Stimulated activated CD4-positive, alpha-beta T cell treated with anti-CD3 and anti-CD28 coated beads, Interleukin-4, amount 100 ng/mL, for 24 hours (primary cell): ENCODE measurements around the gene ITGB4.

ENCODE experiments used
- DNase-seq: peaks from one replicate; pipeline ENCODE4 v3.0.0-alpha.2; 2020

Gene ITGB4

DNA sequence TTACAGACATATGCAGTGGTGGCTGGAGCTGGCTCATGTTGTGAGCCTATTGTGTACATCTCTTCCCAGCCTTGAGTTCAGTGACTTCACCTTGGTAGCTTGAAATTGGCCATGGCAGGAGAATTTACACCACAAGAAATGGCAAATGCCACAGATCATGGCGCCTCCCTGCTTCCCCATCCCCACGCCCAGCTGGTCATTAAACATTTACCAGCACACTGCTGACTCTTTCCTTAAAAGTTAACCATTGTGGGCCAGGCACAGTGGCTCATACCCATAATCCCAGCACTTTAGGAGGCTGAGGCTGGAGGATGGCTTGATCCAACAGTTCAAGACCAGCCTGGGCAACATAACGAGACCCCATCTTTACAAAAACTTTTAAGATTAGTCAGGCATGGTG is 22.6 kb upstream of the ITGB4 start:
- DNase-seq: no peak

DNA sequence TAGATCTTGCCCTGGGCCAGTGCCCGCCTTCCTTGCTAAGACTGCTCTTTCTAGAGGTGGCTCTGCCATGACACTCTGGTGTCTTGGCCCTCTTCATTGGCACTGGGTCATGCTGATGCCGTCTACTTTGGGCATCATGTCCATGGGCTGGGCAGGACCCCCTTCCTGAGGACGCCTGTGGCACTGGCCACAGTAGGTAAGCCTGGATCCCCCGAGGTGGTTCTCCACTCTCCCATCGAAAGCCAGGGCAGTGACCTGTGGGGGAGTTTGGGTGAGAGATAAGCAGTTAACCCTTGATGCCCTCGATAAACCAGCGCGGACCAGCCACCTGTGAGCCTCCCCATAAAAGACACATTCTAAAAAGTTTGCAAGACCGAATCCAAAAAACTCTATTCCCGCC is 20.0 kb upstream of the ITGB4 start:
- no peak for DNase-seq

DNA sequence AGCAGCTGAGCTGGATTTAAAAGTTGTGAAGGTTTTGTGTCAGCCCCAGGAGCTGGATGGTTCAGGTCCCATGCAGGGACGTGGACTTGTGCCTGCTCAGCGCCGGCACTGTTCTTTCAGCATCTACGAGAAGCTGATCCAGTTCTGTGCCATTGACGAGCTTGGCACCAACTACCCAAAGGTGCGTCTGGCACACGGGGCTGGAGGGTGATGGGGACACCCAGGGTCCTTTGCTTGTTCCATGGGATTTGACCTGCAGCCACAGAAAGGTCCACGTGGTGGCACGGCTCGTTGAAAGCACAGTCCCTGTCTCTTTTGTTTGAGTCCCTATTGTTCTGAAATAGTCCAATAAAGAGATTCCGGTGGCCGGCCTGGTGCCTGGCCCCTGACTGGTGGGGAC is 18.1 kb upstream of the ITGB4 start:
- DNase-seq: no peak

DNA sequence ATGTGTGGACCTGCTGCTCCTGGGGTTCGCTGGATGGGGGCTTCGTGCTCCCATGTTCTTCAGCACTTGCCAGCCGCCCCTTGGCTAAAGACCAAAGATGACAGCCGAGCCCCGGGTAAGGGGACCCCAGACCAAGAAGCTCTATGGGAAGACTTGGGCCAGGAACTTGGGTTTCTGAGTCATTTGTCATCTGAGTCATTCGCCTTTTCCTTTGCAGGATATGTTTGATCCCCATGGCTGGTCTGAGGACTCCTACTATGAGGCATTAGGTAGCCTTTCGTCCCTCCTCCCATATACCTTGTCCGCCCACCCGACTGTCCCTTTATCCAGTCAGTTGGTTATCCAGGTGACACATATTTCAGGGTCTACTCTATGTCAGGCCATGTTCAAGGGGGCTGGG is 17.7 kb upstream of the ITGB4 start:
- DNase-seq: no peak

DNA sequence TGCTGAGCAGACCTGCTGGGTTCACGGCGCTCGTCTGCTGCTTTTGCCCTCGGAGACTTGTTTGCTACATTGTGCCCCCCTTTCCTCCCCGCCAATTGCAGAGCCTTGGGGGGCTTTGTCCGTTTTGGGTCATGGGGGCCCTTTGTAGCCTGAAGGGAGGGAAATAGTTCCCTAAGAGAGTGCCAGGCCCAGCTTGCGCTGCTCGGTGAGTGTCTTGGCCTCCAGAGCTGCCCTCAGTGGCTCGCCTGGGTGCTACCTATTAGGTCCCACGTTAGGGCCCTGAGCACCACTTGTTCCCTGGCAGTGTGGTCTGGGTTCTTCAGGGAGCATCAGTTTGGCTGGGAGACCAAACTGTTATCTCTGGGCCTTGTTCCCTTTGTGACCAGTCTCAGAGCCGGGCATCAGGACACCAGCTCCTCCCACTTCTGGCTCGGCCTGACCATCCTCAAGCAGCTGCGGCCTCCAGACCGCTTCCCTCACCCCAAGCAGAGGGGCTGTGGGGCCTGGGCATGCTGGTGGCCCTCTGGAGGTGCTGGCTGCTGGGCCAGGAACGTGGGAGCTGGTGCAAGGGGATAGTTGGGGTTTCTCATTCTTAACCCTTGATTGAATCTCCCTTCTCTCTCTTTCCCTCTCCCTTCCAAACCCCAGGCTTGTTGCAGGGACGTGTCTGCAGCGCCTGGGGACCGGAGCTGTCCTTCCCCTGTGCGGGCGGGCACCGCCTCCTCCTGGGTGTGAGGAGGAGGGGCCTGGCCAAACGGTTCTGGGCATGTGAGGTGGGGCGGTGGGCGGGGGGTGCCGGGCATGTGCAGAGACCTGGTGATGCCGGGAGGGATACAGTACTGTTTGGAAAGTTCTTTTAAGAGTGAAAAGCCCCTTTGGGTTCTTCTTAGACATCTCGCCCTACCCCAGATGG is 16.0 kb upstream of the ITGB4 start:
- no peak for DNase-seq

DNA sequence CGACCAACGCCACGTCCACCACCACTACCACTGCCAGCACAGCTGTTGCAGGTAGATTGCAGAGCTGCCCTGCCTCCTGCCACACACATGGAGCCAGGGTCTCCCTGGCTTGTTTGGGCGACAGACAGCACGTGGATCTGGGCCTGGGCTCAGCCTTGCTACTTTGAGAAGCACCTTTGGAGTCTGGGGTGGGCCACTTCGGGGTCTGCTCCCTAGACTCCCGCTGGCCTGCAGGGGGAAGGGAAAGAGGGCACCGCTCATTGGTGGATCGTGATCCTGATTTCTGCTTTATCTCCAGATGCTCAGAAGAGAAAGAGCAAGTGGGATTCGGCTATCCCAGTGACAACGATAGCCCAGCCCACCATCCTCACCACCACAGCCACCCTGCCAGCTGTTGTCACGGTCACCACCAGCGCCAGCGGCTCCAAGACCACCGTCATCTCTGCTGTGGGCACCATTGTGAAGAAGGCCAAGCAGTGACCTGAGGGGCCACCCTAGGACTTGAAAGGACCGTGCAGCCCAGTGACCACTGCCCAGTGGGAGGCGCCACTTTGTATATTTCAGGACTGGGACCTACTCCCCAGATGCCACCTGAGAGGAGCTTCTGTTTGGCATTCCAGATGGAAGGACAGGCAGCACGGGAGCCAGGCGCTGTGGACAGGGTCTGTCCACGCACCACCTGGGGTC is 15.1 kb upstream of the ITGB4 start:
- DNase-seq: no peak

DNA sequence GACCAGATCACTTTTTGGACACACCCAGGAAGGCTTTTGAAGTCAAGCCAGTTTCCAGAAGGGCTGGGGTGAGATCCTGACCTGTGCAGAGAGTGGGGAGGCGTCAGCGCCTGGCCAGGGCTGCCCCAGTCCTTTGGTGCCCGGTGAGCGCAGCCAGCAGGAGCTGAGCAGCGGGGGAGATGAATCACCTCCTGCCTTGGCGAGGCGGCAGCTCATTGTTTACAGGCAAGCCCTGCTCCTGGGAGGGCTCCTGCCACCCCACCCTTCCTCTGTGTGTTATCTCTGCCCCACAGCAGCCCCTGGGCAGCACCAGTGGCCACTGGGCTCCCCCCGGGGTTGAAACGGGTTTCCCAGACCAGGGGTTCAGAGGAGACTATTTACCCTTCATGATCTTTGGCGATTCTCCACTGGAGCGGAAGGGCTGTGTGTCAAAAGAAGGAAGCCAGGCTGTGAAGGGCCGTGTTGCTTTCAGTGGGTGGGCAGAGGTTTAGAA is 14.1 kb upstream of the ITGB4 start:
- DNase-seq: no peak

DNA sequence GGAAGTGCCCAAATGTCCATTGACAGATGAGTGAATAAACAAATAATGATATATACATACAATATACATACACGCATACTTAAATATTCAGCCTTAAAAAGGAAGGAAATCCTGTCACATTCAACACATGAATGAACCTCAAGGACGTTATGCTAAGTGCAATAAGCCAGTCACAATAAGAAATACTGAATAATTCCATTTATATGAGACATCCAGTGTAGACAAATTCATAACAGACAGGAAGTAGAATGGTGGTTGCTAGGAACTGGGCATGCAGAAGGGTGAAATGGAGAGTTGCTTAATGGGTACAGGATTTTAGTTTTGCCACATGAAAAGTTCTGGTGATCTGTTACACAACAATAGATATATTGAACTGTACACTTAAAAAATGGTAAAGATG is 8.8 kb upstream of the ITGB4 start:
- DNase-seq: no peak

DNA sequence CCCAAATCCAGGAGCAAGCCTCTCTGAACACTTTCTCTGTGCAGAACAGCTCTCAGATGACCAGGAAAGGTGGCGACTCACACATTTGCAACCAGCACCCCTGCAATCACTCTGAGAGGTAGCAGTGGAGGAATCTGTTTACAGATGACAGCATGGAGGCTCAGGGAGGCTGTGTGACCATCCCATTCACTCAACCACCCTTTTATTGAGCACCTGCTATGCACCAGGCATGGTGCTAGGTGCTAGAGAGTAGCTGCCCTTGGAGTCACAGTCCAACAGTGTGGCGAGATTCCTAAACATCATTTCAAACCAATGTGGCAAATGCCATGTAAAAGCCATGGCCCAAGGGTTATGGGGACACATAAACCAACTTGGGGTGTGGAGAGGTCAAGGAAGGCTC is 1.5 kb upstream of the ITGB4 start:
- DNase-seq: no peak

DNA sequence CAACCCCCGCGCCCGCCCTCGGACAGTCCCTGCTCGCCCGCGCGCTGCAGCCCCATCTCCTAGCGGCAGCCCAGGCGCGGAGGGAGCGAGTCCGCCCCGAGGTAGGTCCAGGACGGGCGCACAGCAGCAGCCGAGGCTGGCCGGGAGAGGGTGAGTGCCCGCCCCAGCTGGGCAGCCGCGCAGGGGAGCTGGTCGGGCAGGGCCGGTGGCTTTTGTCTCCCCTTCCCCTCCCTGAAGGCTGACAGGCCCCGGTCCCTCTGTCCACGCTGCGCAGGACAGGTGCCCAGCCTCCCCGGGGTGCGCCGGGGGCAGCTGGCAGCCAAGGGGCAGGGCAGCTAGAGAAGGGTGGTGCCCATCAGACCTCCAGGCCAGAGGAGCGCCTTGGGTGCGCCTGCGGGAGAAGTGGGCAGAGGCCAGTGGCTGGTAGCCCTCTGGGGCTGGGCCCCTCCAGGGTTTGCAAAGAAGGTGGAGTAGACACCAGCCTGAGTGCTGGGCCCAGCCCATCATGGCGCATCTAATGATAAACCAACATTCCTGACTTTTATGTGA is 278 bp downstream of the ITGB4 start:
- DNase-seq: no peak

DNA sequence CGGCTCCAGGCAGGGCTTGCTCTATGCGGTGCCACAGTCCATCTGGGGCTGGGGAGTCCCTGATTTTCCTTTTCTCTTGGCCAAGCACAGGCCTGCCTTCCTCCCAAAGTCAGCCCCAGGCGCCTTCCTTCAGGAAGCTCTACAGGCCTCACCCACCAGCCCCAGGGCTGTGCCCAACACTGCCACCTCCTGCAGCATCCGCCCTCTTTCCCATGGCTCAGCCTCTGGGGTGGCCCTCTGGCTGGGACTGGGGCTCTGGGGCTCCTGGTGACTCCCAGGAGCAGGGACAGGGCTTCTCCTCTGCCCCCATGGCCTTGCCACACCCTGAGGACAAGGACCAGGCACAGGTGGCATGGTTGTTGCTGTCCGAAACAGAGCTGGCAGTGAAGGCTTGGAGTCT is 817 bp downstream of the ITGB4 start:
- DNase-seq: no peak

DNA sequence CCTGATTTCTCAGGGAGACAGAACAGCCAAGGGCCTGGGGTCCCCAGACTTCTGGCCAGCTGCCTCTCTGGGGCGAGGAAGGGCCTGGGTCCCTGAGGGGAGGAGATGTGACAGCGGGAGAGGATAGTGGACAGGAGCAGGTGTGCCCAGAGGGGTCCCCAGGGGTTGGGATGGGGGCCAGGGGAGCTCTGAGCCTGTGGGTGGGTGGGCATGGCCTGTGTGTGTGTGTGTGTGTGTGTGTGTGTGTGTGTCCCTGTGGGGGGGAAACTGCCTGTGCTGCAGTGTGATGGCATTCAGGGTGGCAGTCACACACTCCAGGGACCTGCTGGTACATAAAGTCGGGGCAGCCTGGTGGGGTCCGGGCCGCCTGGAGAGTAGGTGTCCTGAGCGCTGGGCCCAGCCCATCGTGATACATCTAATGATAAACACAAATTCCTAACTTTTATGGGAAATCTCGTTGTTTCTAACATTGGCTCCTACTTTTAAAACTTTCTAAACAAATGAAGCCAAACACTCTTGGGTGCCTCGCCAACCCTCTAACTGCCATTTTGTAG is 1.4 kb downstream of the ITGB4 start:
- no peak for DNase-seq

DNA sequence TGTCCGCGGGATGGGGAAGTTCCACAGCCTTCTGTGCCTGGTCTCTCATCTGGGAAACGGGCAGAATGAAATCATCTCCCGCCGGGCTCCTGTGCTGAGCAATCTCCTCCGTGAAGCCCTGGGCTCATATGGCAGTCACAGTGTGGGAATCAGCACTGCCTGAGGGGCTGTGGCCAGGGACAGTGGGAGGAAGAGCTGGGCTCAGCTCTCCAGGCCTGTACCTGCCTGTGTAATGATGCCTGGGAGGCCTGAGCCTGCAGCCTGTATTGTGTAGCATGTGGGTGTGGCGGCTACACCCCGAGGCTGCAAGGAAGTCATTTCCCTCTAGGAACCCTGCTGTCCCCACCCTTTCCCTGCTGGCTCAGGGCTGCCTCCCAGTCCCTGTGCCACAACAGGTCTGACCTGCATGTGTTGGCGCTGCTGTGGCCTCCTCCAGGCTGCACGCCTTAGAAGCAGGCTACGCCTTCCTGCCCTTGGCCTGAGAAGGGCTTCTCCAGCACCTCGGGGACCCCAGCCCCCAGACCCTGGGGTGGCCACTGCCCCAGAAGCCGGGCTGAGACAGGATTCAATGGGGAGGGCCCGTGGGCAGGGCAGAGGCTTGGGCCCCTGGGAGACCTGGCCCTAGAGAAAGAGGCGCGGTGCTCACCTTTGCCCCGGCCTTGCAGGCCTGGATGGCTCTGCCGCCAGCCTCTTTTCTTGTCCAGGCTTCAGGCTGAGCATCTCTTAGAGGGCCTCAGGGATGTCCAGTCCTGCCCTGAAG is 2.1 kb downstream of the ITGB4 start:
- no peak for DNase-seq

DNA sequence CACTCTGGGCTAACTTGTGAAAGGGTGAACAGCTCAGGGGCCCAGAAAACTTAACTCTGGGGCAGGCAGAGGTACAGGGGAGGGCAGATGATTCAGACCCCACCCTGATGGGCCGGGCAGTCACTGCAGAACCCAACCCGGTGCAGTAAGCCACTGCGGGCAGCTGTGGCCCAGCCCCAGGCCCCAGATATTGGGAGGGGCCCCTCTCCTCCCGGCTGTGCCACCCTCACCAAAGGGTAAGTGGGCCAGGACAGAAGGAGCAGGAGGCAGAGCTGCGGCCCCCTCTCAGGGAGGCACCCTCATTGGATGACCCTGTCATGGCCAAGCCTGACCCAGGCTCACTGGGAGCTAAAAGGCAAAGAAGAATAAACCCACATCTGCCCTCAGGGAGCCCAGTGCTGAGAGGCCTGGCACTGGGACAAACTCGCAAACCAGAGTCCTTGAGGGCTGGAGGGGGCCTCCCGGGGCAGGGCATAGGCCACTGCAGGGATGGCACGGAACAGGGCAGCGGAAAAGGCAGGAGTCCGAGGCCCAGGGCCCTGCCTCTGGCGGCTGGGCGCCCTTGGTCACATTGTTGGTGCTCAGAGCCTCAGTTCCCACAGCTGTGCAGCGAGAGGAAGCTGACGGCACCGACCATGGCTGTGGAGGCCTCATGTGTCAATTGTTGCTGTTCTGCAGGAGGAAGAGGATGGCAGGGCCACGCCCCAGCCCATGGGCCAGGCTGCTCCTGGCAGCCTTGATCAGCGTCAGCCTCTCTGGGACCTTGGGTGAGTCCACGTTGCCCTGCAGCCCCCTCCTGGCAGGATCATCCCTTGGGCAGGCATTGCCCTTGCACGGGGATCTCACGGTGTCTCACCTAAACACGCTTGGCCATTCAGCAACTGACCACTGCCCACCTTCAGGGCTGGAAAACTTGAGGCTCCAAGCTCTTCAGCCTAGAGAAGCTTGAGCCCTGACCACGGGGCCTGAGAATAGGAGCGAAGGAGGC is 3.1 kb downstream of the ITGB4 start:
- DNase-seq: no peak

DNA sequence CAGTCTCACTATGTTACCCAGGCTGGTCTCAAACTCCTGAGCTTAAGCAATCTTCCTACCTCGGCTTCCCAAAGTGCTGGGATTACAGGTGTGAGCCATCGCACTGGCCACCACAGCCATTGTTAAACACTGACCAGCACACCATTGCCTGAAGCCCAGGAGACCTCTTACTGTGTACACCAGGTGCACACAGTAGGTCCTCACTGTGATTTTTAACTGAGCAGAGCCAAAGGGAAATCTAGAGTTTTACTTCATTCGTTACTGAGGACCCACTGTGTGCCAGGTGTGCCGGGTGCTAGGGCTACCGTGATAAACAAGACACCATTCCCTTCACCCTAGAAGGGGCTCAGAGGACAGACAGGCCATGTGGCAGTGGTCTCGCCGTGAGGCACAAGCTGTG is 4.2 kb downstream of the ITGB4 start:
- DNase-seq: no peak

DNA sequence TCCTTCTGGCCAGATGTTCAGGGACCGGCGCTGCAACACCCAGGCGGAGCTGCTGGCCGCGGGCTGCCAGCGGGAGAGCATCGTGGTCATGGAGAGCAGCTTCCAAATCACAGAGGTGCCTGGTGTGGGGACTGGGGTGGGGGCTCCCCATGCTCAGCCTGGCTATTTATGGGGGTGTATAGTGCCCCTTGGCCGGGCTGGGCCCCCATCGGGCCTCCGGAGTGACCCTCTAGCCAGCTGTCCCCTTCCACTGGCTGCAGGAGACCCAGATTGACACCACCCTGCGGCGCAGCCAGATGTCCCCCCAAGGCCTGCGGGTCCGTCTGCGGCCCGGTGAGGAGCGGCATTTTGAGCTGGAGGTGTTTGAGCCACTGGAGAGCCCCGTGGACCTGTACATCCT is 6.1 kb downstream of the ITGB4 start:
- no peak for DNase-seq

DNA sequence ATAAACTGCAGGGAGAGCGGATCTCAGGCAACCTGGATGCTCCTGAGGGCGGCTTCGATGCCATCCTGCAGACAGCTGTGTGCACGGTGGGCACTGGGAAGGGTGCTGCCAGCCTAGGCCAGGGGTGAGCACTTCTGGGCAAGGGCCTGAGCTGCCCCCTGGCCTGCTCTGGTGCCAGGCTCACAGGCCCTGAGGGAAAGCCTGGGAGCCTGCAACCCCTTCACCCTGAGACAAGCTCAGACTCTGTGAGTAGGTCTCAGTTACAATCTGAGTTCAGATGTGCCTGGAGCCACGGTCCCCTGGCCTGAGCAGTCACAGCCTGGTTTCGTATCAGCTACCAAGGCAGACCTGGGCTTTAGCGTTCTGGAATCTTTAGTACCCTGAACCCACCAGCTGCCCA is 8.1 kb downstream of the ITGB4 start:
- no peak for DNase-seq

DNA sequence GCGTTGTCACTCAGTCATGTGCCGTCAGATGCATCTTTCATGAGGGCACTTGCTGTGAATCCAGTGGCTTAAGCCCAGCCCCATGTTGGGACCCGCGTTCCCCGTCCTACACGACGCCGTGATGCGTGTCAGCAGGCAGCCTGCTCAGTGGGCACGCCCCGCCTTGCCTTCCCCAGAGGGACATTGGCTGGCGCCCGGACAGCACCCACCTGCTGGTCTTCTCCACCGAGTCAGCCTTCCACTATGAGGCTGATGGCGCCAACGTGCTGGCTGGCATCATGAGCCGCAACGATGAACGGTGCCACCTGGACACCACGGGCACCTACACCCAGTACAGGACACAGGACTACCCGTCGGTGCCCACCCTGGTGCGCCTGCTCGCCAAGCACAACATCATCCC is 8.8 kb downstream of the ITGB4 start:
- no peak for DNase-seq

DNA sequence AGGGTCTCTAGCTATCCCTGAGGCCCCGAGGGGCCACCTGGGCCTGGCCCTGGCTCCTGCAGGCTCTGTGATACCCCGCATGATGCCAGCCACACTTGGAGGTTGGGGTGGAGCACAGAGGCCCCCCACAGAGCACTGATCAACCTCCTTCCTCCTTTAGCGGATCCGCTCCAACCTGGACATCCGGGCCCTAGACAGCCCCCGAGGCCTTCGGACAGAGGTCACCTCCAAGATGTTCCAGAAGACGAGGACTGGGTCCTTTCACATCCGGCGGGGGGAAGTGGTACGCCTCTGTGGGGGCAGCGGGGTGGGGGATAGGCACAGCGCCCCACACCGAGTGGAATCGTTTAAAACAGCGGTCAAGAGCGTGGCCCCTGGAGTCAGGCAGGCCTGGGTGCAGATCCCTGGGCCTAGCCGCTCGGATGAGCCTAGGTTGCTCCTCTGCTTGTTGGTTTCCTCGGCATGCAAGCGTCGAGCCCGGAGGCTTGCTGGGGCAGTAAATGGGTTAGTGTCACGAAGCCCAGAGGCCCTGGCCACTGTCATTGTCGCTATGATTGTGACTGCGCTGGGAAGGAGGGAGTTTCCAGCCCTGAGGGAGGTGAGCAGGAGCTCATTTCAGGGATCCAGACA is 9.9 kb downstream of the ITGB4 start:
- no peak for DNase-seq

DNA sequence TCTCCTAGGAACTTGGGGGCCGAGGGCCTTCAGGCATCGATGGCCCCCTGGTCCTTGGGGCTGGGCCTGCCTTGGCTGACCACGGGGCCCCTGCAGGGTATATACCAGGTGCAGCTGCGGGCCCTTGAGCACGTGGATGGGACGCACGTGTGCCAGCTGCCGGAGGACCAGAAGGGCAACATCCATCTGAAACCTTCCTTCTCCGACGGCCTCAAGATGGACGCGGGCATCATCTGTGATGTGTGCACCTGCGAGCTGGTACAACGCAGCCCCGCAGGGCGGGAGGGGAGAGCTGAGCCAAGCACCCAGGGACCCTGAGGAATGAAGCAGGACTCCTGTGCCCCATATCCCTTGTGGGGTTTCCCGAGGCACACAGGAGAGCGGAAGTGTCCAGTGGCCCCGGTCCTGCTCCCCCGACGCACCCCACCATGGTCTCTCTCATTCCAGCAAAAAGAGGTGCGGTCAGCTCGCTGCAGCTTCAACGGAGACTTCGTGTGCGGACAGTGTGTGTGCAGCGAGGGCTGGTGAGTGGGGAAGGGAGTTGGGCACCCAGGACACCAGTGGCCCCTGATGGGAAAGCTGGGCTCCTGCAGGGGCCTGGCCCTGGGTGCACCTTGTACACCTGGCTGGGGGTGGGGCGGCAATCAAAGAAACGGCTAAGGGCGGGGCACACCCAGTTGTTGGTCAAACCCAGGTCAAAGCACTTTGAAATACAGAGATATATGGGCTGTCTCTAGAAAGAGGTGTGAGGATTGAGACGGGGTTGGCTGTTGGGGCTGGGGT is 10.6 kb downstream of the ITGB4 start:
- DNase-seq: no peak
